GM12891 (cell line): ENCODE results near the gene DNAJC18. TPM values are rescaled to one million over a fixed set of nuclear protein-coding genes. Genes with fewer than 3 reads are reported as not detected.
A peak's percentile ranks its signal among the peaks of the same experiment; 100 is the strongest.
"Not testable (repeated sequence)": the region's sequence is repeated elsewhere in the genome, so short reads cannot be mapped to it uniquely, and the experiment has no call there.

Source experiments
- DNase-seq: peaks from one replicate; pipeline ENCODE4 v3.0.0; 2011; ENCODE audit warnings: low spot score; ENCODE audit not compliant: insufficient read length
- FAIRE-seq: peaks from 2 replicates; lab custom pipeline; 2011; peaks lifted over from hg19 to GRCh38; lab: Jason Lieb, UNC
- PAX5 ChIP-seq: IDR thresholded peaks from 2 replicates; pipeline ENCODE4 v1.6.1; 2011; ENCODE audit warnings: low read length, moderate library complexity, mild to moderate bottlenecking; ENCODE audit not compliant: insufficient read depth, severe bottlenecking
- POLR2A ChIP-seq: IDR thresholded peaks from 2 replicates; pipeline ENCODE4 v1.6.1; 2011; ENCODE audit warnings: low read depth, low read length, control low read depth
- POLR2AphosphoS5 ChIP-seq: IDR thresholded peaks from 2 replicates; pipeline ENCODE4 v1.6.1; 2011; ENCODE audit warnings: low read depth, low read length, control low read depth
- POU2F2 ChIP-seq: IDR thresholded peaks from 2 replicates; pipeline ENCODE4 v1.6.1; 2011; ENCODE audit warnings: low read depth, mild to moderate bottlenecking, control low read depth, low read length, moderate library complexity
- SPI1 ChIP-seq: IDR thresholded peaks from 2 replicates; pipeline ENCODE4 v1.6.1; 2011; ENCODE audit warnings: low read depth, low read length, control low read depth
- TAF1 ChIP-seq: IDR thresholded peaks from 2 replicates; pipeline ENCODE4 v1.6.1; 2011; ENCODE audit warnings: low read depth, low read length, control low read depth
- polyA plus RNA-seq: library from polyadenylated mRNA; unstranded; fragments of >200 nt; gene quantifications from one replicate; pipeline ENCODE4 v1.2.1, GENCODE V29; 2012; ENCODE audit warnings: low read depth, missing spikeins, inconsistent platforms; ENCODE audit not compliant: missing spikeins

The DNAJC18 gene
- polyA plus RNA-seq = 9.3 TPM

GRCh38 chr5:139439013-139439903, at the start of gene DNAJC18:
Gene DNAJC18, minus strand, starts transcription at chr5:139439525. Its CDS starts 80 bp downstream, at chr5:139439445.
- DNase-seq (peak; percentile 85), FAIRE-seq (peak; percentile 95)
- TF ChIP-seq POU2F2 (0 out of 2 replicates have a peak, but pooled peaks have one; percentile 43), POLR2AphosphoS5 (peak; percentile 61; the same call in 1 of the 2 replicates), TAF1 (peak; percentile 59; the same call in 1 of the 2 replicates), PAX5 (no peak), POLR2A (peak; percentile 58; the same call in 1 of the 2 replicates), SPI1 (no peak)

- peak; percentile 20 for FAIRE-seq
- DNase-seq = no peak
- TF ChIP-seq TAF1 = no peak
These were observed 48.9 kb upstream of the DNAJC18 start for GRCh38 chr5:139488260-139488659.

GRCh38 chr5:139486201-139486600, 46.9 kb upstream of the DNAJC18 start:
- FAIRE-seq = no peak
- no peak for DNase-seq
- TF ChIP-seq POU2F2 (no peak), POLR2AphosphoS5 (no peak), POLR2A (no peak), PAX5 (no peak), TAF1 (no peak), SPI1 (no peak)

GRCh38 chr5:139482890-139483208, 43.5 kb upstream of the DNAJC18 start:
- FAIRE-seq, DNase-seq: not testable (repeated sequence)

GRCh38 chr5:139482050-139482889, 42.9 kb upstream of the DNAJC18 start, which contains the start of gene STING1:
Gene STING1, minus strand, starts transcription at chr5:139482758. Its CDS starts 1,054 bp downstream, at chr5:139481704.
- TF ChIP-seq SPI1 (no peak), POLR2AphosphoS5 (peak; percentile 36; the same call in 1 of the 2 replicates), POU2F2 (0 out of 2 replicates have a peak, but pooled peaks have one; percentile 9), POLR2A (no peak), TAF1 (peak; percentile 39; the same call in 1 of the 2 replicates), PAX5 (no peak)
- FAIRE-seq = peak; percentile 92
- no peak for DNase-seq

GRCh38 chr5:139481580-139482049, 42.3 kb upstream of the DNAJC18 start:
- FAIRE-seq (peak; percentile 33), DNase-seq (no peak)
- TF ChIP-seq POLR2A = no peak
- no peak for TF ChIP-seq POLR2AphosphoS5
- no peak for TF ChIP-seq POU2F2
- TF ChIP-seq SPI1 = peak; percentile 74

GRCh38 chr5:139481122-139481533, 41.8 kb upstream of the DNAJC18 start:
- DNase-seq = no peak
- TF ChIP-seq PAX5 (no peak), POU2F2 (no peak), POLR2AphosphoS5 (no peak), SPI1 (no peak), TAF1 (no peak), POLR2A (no peak)
- FAIRE-seq = peak; percentile 9

GRCh38 chr5:139479729-139480128, 40.4 kb upstream of the DNAJC18 start:
- not testable (repeated sequence) for FAIRE-seq, DNase-seq

- FAIRE-seq, DNase-seq: not testable (repeated sequence)
These were observed 39.5 kb upstream of the DNAJC18 start for GRCh38 chr5:139478657-139479423.
